ENCODE results near the gene LRRC45. TPM values are rescaled to one million over a fixed set of nuclear protein-coding genes. Genes with fewer than 3 reads are reported as not detected.

Gene LRRC45
- total and polyA plus RNA-seq, 2 of the 4 experiments (the other 2 are of a cell fraction) = 7.2 to 10.2 TPM

- Histone ChIP-seq H3K4me1 (ENCODE audit: control insufficient read depth, insufficient read depth, low read length) (no peaks in the 10 kb centered on the region), H3K27ac (ENCODE audit: insufficient read depth, low read length) (no peak overlapping the region), H3K9ac (ENCODE audit: low read depth, low read length) (no peak overlapping the region), H3K27me3 (ENCODE audit: control insufficient read depth, insufficient read depth, low read length) (no peaks in the 10 kb centered on the region), H3K9me1 (ENCODE audit: insufficient read depth, low read length) (no peaks in the 10 kb centered on the region), H3K23ac (ENCODE audit: low read depth, low read length) (no peak overlapping the region), H4K91ac (ENCODE audit: insufficient read depth, low read depth, low read length) (no peak overlapping the region), H3K18ac (ENCODE audit: low read depth, low read length) (no peak overlapping the region), H3K79me1 (ENCODE audit: low read depth in 1 of 2, low read length in 2 of 2) (peaks cover 0 to 13% of the 10 kb centered on the region in 2 experiments; a peak in 2 of 4 replicates), H2AFZ (replicated peaks; ENCODE audit: low read length, poor library complexity) (no peak overlapping the region), H2BK15ac (ENCODE audit: low read depth, low read length) (no peak overlapping the region), H2AK9ac (replicated peaks; ENCODE audit: low read depth, low read length, poor library complexity) (no peak overlapping the region), H3K9me3 (ENCODE audit: control insufficient read depth, insufficient read depth, low read length) (no peaks in the 10 kb centered on the region), H3K4me2 (ENCODE audit: low read depth, low read length) (no peak overlapping the region), H4K20me1 (ENCODE audit: insufficient read depth, low read length) (peaks cover 6% of the 10 kb centered on the region), H4K5ac (ENCODE audit: low read depth, low read length) (no peak overlapping the region), H3K36me3 (ENCODE audit: control insufficient read depth, insufficient read depth, low read length) (peaks cover 10% of the 10 kb centered on the region; the same call in 1 of the 2 replicates), H4K8ac (ENCODE audit: low read depth in 2 of 2, low read length in 2 of 2) (no peak overlapping the region), H2BK20ac (ENCODE audit: low read depth, low read length) (no peak overlapping the region), H2AK5ac (ENCODE audit: low read depth, low read length) (no peak overlapping the region), H3K4me3 (ENCODE audit: insufficient read depth, low read depth, low read length) (no peak overlapping the region), H3K14ac (replicated peaks; ENCODE audit: low read depth, low read length) (no peak overlapping the region), H3K4ac (ENCODE audit: low read depth, low read length) (no peak overlapping the region), H3K56ac (ENCODE audit: extremely low read depth, insufficient read depth, low read length) (no peak overlapping the region), H2BK120ac (ENCODE audit: low read depth, low read length) (no peak overlapping the region), H2BK5ac (ENCODE audit: low read depth, low read length, poor library complexity, severe bottlenecking) (no peak overlapping the region)
- no peak for DNase-seq
- no peak for ATAC-seq (ENCODE audit: low read depth)
- TF ChIP-seq CHD1 (IDR thresholded peaks at IDR 0.05; ENCODE audit: low read depth, low read length) (no peak), ELK1 (IDR thresholded peaks at IDR 0.05; ENCODE audit: borderline replicate concordance, low read depth, low read length) (no peak), CTCF (conservative IDR thresholded peaks at IDR 0.05; ENCODE audit: low read depth, low read length) (no peak), MXI1 (IDR thresholded peaks at IDR 0.05; ENCODE audit: borderline replicate concordance, low read depth, low read length) (no peak), RFX5 (IDR thresholded peaks at IDR 0.05; ENCODE audit: low read depth, low read length) (no peak), MAZ (IDR thresholded peaks at IDR 0.05; ENCODE audit: borderline replicate concordance, low read depth, low read length) (no peak), USF2 (IDR thresholded peaks at IDR 0.05; ENCODE audit: low read depth, low read length) (no peak)
- in situ Hi-C loops (cut with MboI; ENCODE audit: low sequenced_read_pairs) (loop anchor here (5.0 kb wide), 1 partner anchor 48 kb away; no protein-coding TSS in a partner anchor), dilution Hi-C loops (cut with HindIII; ENCODE audit: low sequenced_read_pairs, unreplicated experiment) (no loop called here), intact Hi-C loops (cut with micrococcal nuclease) (no loop called here)
- WGBS, 2 experiments (ENCODE audit: extremely low coverage in 2 of 2, insufficient read length in 1 of 2) = 66% methylated on average over 8 of the region's 24 CpGs; no CpG with 5 or more reads in 1 of the 2 experiments
- POLR2A ChIA-PET (ENCODE audit: unreplicated experiment) = no interaction called here
- CTCF ChIA-PET = no interaction called here
- BruUV-seq (replicated peaks) = no TSS peak
These were observed 7.7 kb upstream of the LRRC45 start for GRCh38 chr17:82015311-82015971.

All from IMR-90 (cell line).